Measurements from ENCODE around the gene ORC3. TPM values are rescaled to one million over a fixed set of nuclear protein-coding genes. Genes with fewer than 3 reads are reported as not detected.

The ORC3 gene
- total and polyA plus RNA-seq, 10 of the 15 experiments (the other 5 are each of a cell fraction or from before 2014, with no cell fraction given), result 27.2 to 76.3 (median 54.6) TPM

GRCh38 chr6:87700397-87701343, 110.7 kb downstream of the ORC3 start (continued):
- TF ChIP-seq PBX3 (IDR thresholded peaks at IDR 0.05; ENCODE audit: insufficient replicate concordance, low read depth, low read length) (peak; percentile 87), POU2F2 (IDR thresholded peaks at IDR 0.05; ENCODE audit: borderline replicate concordance, low read depth, low read length) (peak; percentile 50; the same call in 1 of the 3 replicates), MLLT1 (IDR thresholded peaks at IDR 0.05) (peak; percentile 79), ETV6 (conservative IDR thresholded peaks at IDR 0.05 in 1 of 2, IDR thresholded peaks at IDR 0.05 in 1 of 2; ENCODE audit: borderline replicate concordance in 1 of 2, low read depth in 1 of 2) (no peak), CREB1 (IDR thresholded peaks at IDR 0.05; ENCODE audit: low read depth) (peak; percentile 44; the same call in 1 of the 2 replicates), TCF12 (IDR thresholded peaks at IDR 0.05; ENCODE audit: low read depth, low read length) (peak; percentile 56; the same call in 1 of the 2 replicates), POLR2A (IDR thresholded peaks at IDR 0.05; ENCODE audit: low read depth, low read length) (peak; percentile 61), MTA2 (IDR thresholded peaks at IDR 0.05; ENCODE audit: low read depth) (0 out of 2 replicates have a peak, but pooled peaks have one; percentile 40), RELB (IDR thresholded peaks at IDR 0.05; ENCODE audit: low read depth) (peak; percentile 18; the same call in 1 of the 2 replicates), MEF2A (IDR thresholded peaks at IDR 0.05; ENCODE audit: insufficient read depth, low read depth, low read length) (0 out of 2 replicates have a peak, but pooled peaks have one; percentile 43), CHD2 (IDR thresholded peaks at IDR 0.05; ENCODE audit: borderline replicate concordance, low read depth, low read length) (peak; percentile 92), IKZF2 (IDR thresholded peaks at IDR 0.05) (peak in 1 of 2 experiments; percentile 18; a peak in 3 of 4 replicates), POLR2AphosphoS2 (IDR thresholded peaks at IDR 0.05; ENCODE audit: low read depth, low read length) (peak; percentile 42; the same call in 1 of the 2 replicates), SMAD1 (IDR thresholded peaks at IDR 0.05; ENCODE audit: low read depth, partially characterized antibody) (peak; percentile 23), SMAD5 (IDR thresholded peaks at IDR 0.05; ENCODE audit: low read depth) (peak; percentile 40; the same call in 1 of the 2 replicates), EGR1 (IDR thresholded peaks at IDR 0.05; ENCODE audit: borderline replicate concordance in 1 of 2, low read depth in 2 of 2, low read length in 2 of 2) (peak in 1 of 2 experiments; percentile 21; a peak in 1 of 3 replicates), USF1 (IDR thresholded peaks at IDR 0.05; ENCODE audit: borderline replicate concordance, extremely low read length, insufficient read depth, low read depth, low read length) (no peak)
